GM12892 (cell line): ENCODE results near the gene CLDN19.
"Not testable (repeated sequence)": the region's sequence is repeated elsewhere in the genome, so short reads cannot be mapped to it uniquely, and the experiment has no call there.

Source experiments
- DNase-seq: peaks from one replicate; pipeline ENCODE4 v3.0.0; 2011; ENCODE audit not compliant: insufficient read length
- FAIRE-seq: peaks from 2 replicates; lab custom pipeline; 2011; peaks lifted over from hg19 to GRCh38; lab: Jason Lieb, UNC
- POLR2A ChIP-seq: IDR thresholded peaks from 2 replicates; pipeline ENCODE4 v1.6.1; 2011; ENCODE audit warnings: low read depth, low read length, control low read depth
- POLR2AphosphoS5 ChIP-seq: IDR thresholded peaks from 2 replicates; pipeline ENCODE4 v1.6.1; 2011; ENCODE audit warnings: low read depth, low read length, control low read depth
- TAF1 ChIP-seq: IDR thresholded peaks from 2 replicates; pipeline ENCODE4 v1.6.1; 2011; ENCODE audit warnings: low read depth, mild to moderate bottlenecking, control low read depth, low read length, borderline replicate concordance

The CLDN19 gene

GRCh38 chr1:42736571-42737200, 3.4 kb downstream of the CLDN19 start:
- TF ChIP-seq POLR2A: no peak
- TF ChIP-seq TAF1: no peak
- TF ChIP-seq POLR2AphosphoS5: no peak
- FAIRE-seq: no peak
- no peak for DNase-seq

- TF ChIP-seq POLR2AphosphoS5 (no peak), POLR2A (no peak), TAF1 (no peak)
- DNase-seq: no peak
- FAIRE-seq: no peak
Observed at GRCh38 chr1:42736152-42736551, 3.9 kb downstream of the CLDN19 start.

- TF ChIP-seq TAF1 (no peak), POLR2A (no peak), POLR2AphosphoS5 (no peak)
- DNase-seq: no peak
- no peak for FAIRE-seq
Observed at GRCh38 chr1:42735477-42736105, 4.4 kb downstream of the CLDN19 start.

GRCh38 chr1:42735056-42735455, 5.0 kb downstream of the CLDN19 start:
- DNase-seq: no peak
- no peak for FAIRE-seq
- TF ChIP-seq TAF1: no peak
- no peak for TF ChIP-seq POLR2A
- no peak for TF ChIP-seq POLR2AphosphoS5

GRCh38 chr1:42734201-42735035, 5.6 kb downstream of the CLDN19 start:
- no peak for DNase-seq
- no peak for FAIRE-seq

GRCh38 chr1:42733415-42734200, 6.4 kb downstream of the CLDN19 start:
- no peak for FAIRE-seq
- no peak for DNase-seq
- TF ChIP-seq POLR2A: no peak
- no peak for TF ChIP-seq POLR2AphosphoS5
- TF ChIP-seq TAF1: no peak

More at GRCh38 chr1:42734201-42735035, 5.6 kb downstream of the CLDN19 start:
- TF ChIP-seq POLR2A: no peak
- no peak for TF ChIP-seq POLR2AphosphoS5
- TF ChIP-seq TAF1: no peak

- no peak for TF ChIP-seq TAF1
- TF ChIP-seq POLR2AphosphoS5: no peak
- no peak for TF ChIP-seq POLR2A
- FAIRE-seq: no peak
Observed at GRCh38 chr1:42732126-42732680, 7.8 kb downstream of the CLDN19 start.

GRCh38 chr1:42731585-42731984, 8.5 kb downstream of the CLDN19 start:
- no peak for FAIRE-seq
- TF ChIP-seq TAF1: no peak
- TF ChIP-seq POLR2A: no peak
- TF ChIP-seq POLR2AphosphoS5: no peak

More at GRCh38 chr1:42732126-42732680, 7.8 kb downstream of the CLDN19 start:
- DNase-seq: no peak

GRCh38 chr1:42730988-42731387, 9.0 kb downstream of the CLDN19 start:
- FAIRE-seq: no peak
- DNase-seq: no peak
- TF ChIP-seq POLR2A (no peak), POLR2AphosphoS5 (no peak), TAF1 (no peak)

More at GRCh38 chr1:42731585-42731984, 8.5 kb downstream of the CLDN19 start:
- DNase-seq: no peak

- no peak for DNase-seq
- TF ChIP-seq POLR2AphosphoS5 (no peak), POLR2A (no peak), TAF1 (no peak)
Observed at GRCh38 chr1:42730002-42730401, 10.0 kb downstream of the CLDN19 start.

GRCh38 chr1:42725820-42726219, 14.2 kb downstream of the CLDN19 start:
- not testable (repeated sequence) for FAIRE-seq, DNase-seq

More at GRCh38 chr1:42730002-42730401, 10.0 kb downstream of the CLDN19 start:
- FAIRE-seq: no peak
